Measurements from ENCODE around the gene ARAP3. TPM values are rescaled to one million over a fixed set of nuclear protein-coding genes. Genes with fewer than 3 reads are reported as not detected.

ARAP3 gene
- total and polyA plus RNA-seq, 9 of the 15 experiments (the other 6 are each of a cell fraction or from before 2014, with no cell fraction given): 0.83 to 25.7 (median 6.4) TPM

DNA sequence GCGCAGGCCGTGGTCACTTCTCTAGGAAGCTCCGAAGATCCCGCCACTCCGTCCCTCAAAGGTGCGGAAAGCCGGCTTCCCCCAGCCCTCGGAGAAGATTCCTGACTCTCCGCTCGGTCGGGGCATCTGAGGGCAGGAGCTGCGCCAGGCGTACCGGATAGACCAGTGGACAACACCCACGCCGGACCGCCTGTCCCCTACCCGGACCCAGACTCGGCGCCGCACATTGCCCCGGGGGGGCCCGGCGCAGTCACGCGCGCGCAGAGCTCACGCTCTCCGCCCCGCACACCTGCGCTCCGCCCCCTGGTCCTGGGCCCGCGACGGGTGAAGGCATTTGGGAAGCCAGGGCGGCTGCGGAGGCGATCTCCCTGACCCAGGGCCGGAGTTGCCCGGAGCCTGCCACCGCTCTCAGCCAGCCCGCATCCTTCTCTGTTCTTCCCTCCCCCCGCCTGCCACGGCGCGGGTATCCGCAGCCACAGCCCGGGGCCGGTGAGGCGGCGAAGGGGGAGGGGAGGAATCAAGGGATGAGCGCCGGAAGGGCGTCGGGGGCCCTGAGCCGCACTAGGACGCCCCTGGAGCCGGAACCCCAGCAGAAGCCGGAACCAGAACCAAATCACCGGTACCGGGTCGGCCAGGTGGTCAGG lies 44.8 kb downstream of the ARAP3 start (continued):
- TF ChIP-seq RREB1 (CRISPR knock-in tag; IDR thresholded peaks at IDR 0.05): no peak
- peak; percentile 6 for TF ChIP-seq KDM5B (IDR thresholded peaks at IDR 0.05; ENCODE audit: insufficient replicate concordance, low read depth, low read length)
- TF ChIP-seq U2AF1 (optimal IDR thresholded peaks at IDR 0.05; ENCODE audit: low read depth, low read length): peak; percentile 56
- TF ChIP-seq, protein P1, sequence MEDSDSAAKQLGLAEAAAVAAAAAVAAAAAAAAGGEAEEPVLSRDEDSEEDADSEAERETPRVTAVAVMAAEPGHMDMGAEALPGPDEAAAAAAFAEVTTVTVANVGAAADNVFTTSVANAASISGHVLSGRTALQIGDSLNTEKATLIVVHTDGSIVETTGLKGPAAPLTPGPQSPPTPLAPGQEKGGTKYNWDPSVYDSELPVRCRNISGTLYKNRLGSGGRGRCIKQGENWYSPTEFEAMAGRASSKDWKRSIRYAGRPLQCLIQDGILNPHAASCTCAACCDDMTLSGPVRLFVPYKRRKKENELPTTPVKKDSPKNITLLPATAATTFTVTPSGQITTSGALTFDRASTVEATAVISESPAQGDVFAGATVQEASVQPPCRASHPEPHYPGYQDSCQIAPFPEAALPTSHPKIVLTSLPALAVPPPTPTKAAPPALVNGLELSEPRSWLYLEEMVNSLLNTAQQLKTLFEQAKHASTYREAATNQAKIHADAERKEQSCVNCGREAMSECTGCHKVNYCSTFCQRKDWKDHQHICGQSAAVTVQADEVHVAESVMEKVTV (CRISPR knock-in tag; IDR thresholded peaks at IDR 0.05): no peak
- TF ChIP-seq RFX5 (IDR thresholded peaks at IDR 0.05; ENCODE audit: low read depth, low read length): no peak
- TF ChIP-seq ZNF224 (CRISPR knock-in tag; IDR thresholded peaks at IDR 0.05): no peak
- TF ChIP-seq MTA3 (IDR thresholded peaks at IDR 0.05; ENCODE audit: borderline replicate concordance): no peak
- no peak for TF ChIP-seq AFF4 (CRISPR knock-in tag; IDR thresholded peaks at IDR 0.05)
- TF ChIP-seq CHD2 (IDR thresholded peaks at IDR 0.05; ENCODE audit: low read depth, low read length): no peak
- no peak for TF ChIP-seq ZBTB2 (IDR thresholded peaks at IDR 0.05)

Measured in K562 (cell line).